ENCODE data around the gene MED25. TPM values are rescaled to one million over a fixed set of nuclear protein-coding genes. Genes with fewer than 3 reads are reported as not detected.

The MED25 gene
- total RNA-seq, 1 experiment from 2014 or later, result 93.0 TPM

- no peak for TF ChIP-seq CTCF (conservative IDR thresholded peaks at IDR 0.05; ENCODE audit: low read depth, low read length)
- TF ChIP-seq EZH2 (IDR thresholded peaks at IDR 0.05; ENCODE audit: borderline replicate concordance, low read depth, low read length, poor library complexity, severe bottlenecking), result no peak
- POLR2A ChIA-PET (ENCODE audit: low non-redundant PET), result no interaction called here
- Histone ChIP-seq H3K27ac (ENCODE audit: low read depth, low read length, poor library complexity, severe bottlenecking) (no peak overlapping the region), H3K36me3 (ENCODE audit: insufficient read depth, low read length, poor library complexity, severe bottlenecking) (peaks cover 73% of the 10 kb centered on the region), H3K9me3 (ENCODE audit: low read depth, low read length, poor library complexity, severe bottlenecking) (no peaks in the 10 kb centered on the region), H3K4me3 (ENCODE audit: low read depth, low read length, poor library complexity, severe bottlenecking) (no peak overlapping the region), H3K27me3 (replicated peaks; ENCODE audit: insufficient read depth, low read depth, low read length, poor library complexity) (no peaks in the 10 kb centered on the region), H3K4me1 (ENCODE audit: insufficient read depth, low read length, poor library complexity, severe bottlenecking) (peaks cover 18% of the 10 kb centered on the region)
- DNase-seq (ENCODE audit: low spot score), result no peak
- CTCF ChIA-PET, result no interaction called here
- no TSS peak for BruUV-seq (replicated peaks)
- intact Hi-C loops (cut with micrococcal nuclease; ENCODE audit: unreplicated experiment), result no loop called here
Observed at GRCh38 chr19:49857061-49857837, 39.2 kb downstream of the MED25 start.

- intact Hi-C loops (cut with micrococcal nuclease; ENCODE audit: unreplicated experiment), result no loop called here
- no peak for TF ChIP-seq CTCF (conservative IDR thresholded peaks at IDR 0.05; ENCODE audit: low read depth, low read length)
- no peak for TF ChIP-seq EZH2 (IDR thresholded peaks at IDR 0.05; ENCODE audit: borderline replicate concordance, low read depth, low read length, poor library complexity, severe bottlenecking)
- POLR2A ChIA-PET (ENCODE audit: low non-redundant PET), result no interaction called here
- Histone ChIP-seq H3K4me3 (ENCODE audit: low read depth, low read length, poor library complexity, severe bottlenecking) (no peak overlapping the region), H3K4me1 (ENCODE audit: insufficient read depth, low read length, poor library complexity, severe bottlenecking) (peaks cover 15% of the 10 kb centered on the region), H3K9me3 (ENCODE audit: low read depth, low read length, poor library complexity, severe bottlenecking) (no peaks in the 10 kb centered on the region), H3K27me3 (replicated peaks; ENCODE audit: insufficient read depth, low read depth, low read length, poor library complexity) (no peaks in the 10 kb centered on the region), H3K36me3 (ENCODE audit: insufficient read depth, low read length, poor library complexity, severe bottlenecking) (peaks cover 77% of the 10 kb centered on the region), H3K27ac (ENCODE audit: low read depth, low read length, poor library complexity, severe bottlenecking) (peak overlapping the region; percentile 25)
- DNase-seq (ENCODE audit: low spot score), result no peak
- CTCF ChIA-PET, result no interaction called here
- no TSS peak for BruUV-seq (replicated peaks)
Observed at GRCh38 chr19:49857838-49858087, 39.7 kb downstream of the MED25 start.

- no peaks in the 10 kb centered on the region for H3K27me3 ChIP-seq (replicated peaks; ENCODE audit: insufficient read depth, low read depth, low read length, poor library complexity)
- CTCF ChIA-PET, result no interaction called here
- DNase-seq (ENCODE audit: low spot score), result no peak
- H3K4me1 ChIP-seq (ENCODE audit: insufficient read depth, low read length, poor library complexity, severe bottlenecking), result peaks cover 9% of the 10 kb centered on the region
- H3K36me3 ChIP-seq (ENCODE audit: insufficient read depth, low read length, poor library complexity, severe bottlenecking), result peaks cover 81% of the 10 kb centered on the region
- peak overlapping the region; percentile 25 for H3K27ac ChIP-seq (ENCODE audit: low read depth, low read length, poor library complexity, severe bottlenecking)
- intact Hi-C loops (cut with micrococcal nuclease; ENCODE audit: unreplicated experiment), result no loop called here
- no TSS peak for BruUV-seq (replicated peaks)
- TF ChIP-seq EZH2 (IDR thresholded peaks at IDR 0.05; ENCODE audit: borderline replicate concordance, low read depth, low read length, poor library complexity, severe bottlenecking) (no peak), CTCF (conservative IDR thresholded peaks at IDR 0.05; ENCODE audit: low read depth, low read length) (no peak)
- POLR2A ChIA-PET (ENCODE audit: low non-redundant PET), result no interaction called here
- no peaks in the 10 kb centered on the region for H3K9me3 ChIP-seq (ENCODE audit: low read depth, low read length, poor library complexity, severe bottlenecking)
- no peak overlapping the region for H3K4me3 ChIP-seq (ENCODE audit: low read depth, low read length, poor library complexity, severe bottlenecking)
Observed at GRCh38 chr19:49858088-49858985, 40.2 kb downstream of the MED25 start.
